ENCODE data around the gene LONRF2.

Gene LONRF2

GRCh38 chr2:100301881-100302584 lies 20.3 kb downstream of the LONRF2 start:
- TF ChIP-seq CTCF (conservative IDR thresholded peaks at IDR 0.05; ENCODE audit: low read depth, low read length), result no peak
- no peak overlapping the region for H3K4me3 ChIP-seq (ENCODE audit: low read depth, low read length)
- DNase-seq (ENCODE audit: low read depth), result no peak

- no peak for TF ChIP-seq CTCF (conservative IDR thresholded peaks at IDR 0.05; ENCODE audit: low read depth, low read length)
These were observed 22.8 kb downstream of the LONRF2 start for GRCh38 chr2:100299548-100299947.

GRCh38 chr2:100297511-100297910 lies 24.8 kb downstream of the LONRF2 start:
- DNase-seq (ENCODE audit: low read depth), result no peak
- TF ChIP-seq CTCF (conservative IDR thresholded peaks at IDR 0.05; ENCODE audit: low read depth, low read length), result no peak

More at GRCh38 chr2:100299548-100299947, 22.8 kb downstream of the LONRF2 start:
- DNase-seq (ENCODE audit: low read depth), result no peak
- H3K4me3 ChIP-seq (ENCODE audit: low read depth, low read length), result no peak overlapping the region

GRCh38 chr2:100294162-100294497 lies 28.2 kb downstream of the LONRF2 start:
- TF ChIP-seq CTCF (conservative IDR thresholded peaks at IDR 0.05; ENCODE audit: low read depth, low read length), result no peak
- no peak for DNase-seq (ENCODE audit: low read depth)

More at GRCh38 chr2:100297511-100297910, 24.8 kb downstream of the LONRF2 start:
- H3K4me3 ChIP-seq (ENCODE audit: low read depth, low read length), result no peak overlapping the region

GRCh38 chr2:100293341-100294161 lies 28.8 kb downstream of the LONRF2 start:
- TF ChIP-seq CTCF (conservative IDR thresholded peaks at IDR 0.05; ENCODE audit: low read depth, low read length), result no peak
- no peak overlapping the region for H3K4me3 ChIP-seq (ENCODE audit: low read depth, low read length)
- DNase-seq (ENCODE audit: low read depth), result no peak

More at GRCh38 chr2:100294162-100294497, 28.2 kb downstream of the LONRF2 start:
- H3K4me3 ChIP-seq (ENCODE audit: low read depth, low read length), result no peak overlapping the region

- peak; percentile 85 for DNase-seq (ENCODE audit: low read depth)
These were observed 30.2 kb downstream of the LONRF2 start for GRCh38 chr2:100292022-100292580.

More at GRCh38 chr2:100292022-100292580, 30.2 kb downstream of the LONRF2 start:
- H3K4me3 ChIP-seq (ENCODE audit: low read depth, low read length), result no peak overlapping the region
- peak; percentile 18 for TF ChIP-seq CTCF (conservative IDR thresholded peaks at IDR 0.05; ENCODE audit: low read depth, low read length)
